A549 (cell line): Measurements from ENCODE around the gene KCNQ5. TPM values are rescaled to one million over a fixed set of nuclear protein-coding genes. Genes with fewer than 3 reads are reported as not detected.

Experiments
- ATAC-seq, 2 experiments: fragments of 200-7000 bp in 1 of 2; fragments of >200 bp in 1 of 2; cut with Nextera tagmentation in 1 of 2; cut with Tn5 transposase in 1 of 2; 3 replicates each; pipeline versions ENCODE4 v1.8.0 to v1.9.1; 2018 to 2020; ENCODE audit warnings: mild to moderate bottlenecking in 1 of 2, moderate library complexity in 1 of 2
- CTCF ChIA-PET: fragments of 300-600 bp; sonication (Branson Sonifier 250); formaldehyde crosslinking; extraction: SDS; loops from one replicate; lab custom pipeline; 2021; ENCODE audit warnings: antibody characterized with exemption, inconsistent platforms; lab: Yijun Ruan, JAX
- POLR2A ChIA-PET: fragments of 350-600 bp; formaldehyde crosslinking; extraction: SDS; loops from one replicate; lab custom pipeline; 2021; ENCODE audit warnings: antibody characterized with exemption, inconsistent platforms; lab: Yijun Ruan, JAX
- DNase-seq, 2 experiments: peaks; one replicate each; pipeline versions ENCODE4 v3.0.0 to v3.0.0-alpha.2; 2011 to 2016; ENCODE audit warnings: low read depth in 1 of 2, low spot score in 1 of 2
- FAIRE-seq: peaks from 2 replicates; lab custom pipeline; 2011; peaks lifted over from hg19 to GRCh38; lab: Jason Lieb, UNC
- H3K27ac ChIP-seq, 2 experiments: fragments of >200 bp; sonication (Bioruptor Twin); formaldehyde crosslinking; 3 replicates each; pipeline ENCODE4 v1.5.1; 2016 to 2017
- H3K4me1 ChIP-seq: fragments of >200 bp; sonication (Bioruptor Twin); formaldehyde crosslinking; 3 replicates; pipeline ENCODE4 v1.6.1; 2016
- H3K4me2 ChIP-seq: fragments of >200 bp; sonication (Bioruptor Twin); formaldehyde crosslinking; 3 replicates; pipeline ENCODE4 v1.6.1; 2016
- H3K4me3 ChIP-seq: fragments of >200 bp; sonication (Bioruptor Twin); formaldehyde crosslinking; 3 replicates; pipeline ENCODE4 v1.5.1; 2016
- H3K9me3 ChIP-seq: fragments of >200 bp; sonication (Bioruptor Twin); formaldehyde crosslinking; 3 replicates; pipeline ENCODE4 v1.6.1; 2016
- CBX2 ChIP-seq: fragments of 200-600 bp; sonication (generic); IDR thresholded peaks from 2 replicates; pipeline ENCODE4 v1.6.1; 2016; ENCODE audit warnings: low read depth, mild to moderate bottlenecking, borderline replicate concordance
- CBX8 ChIP-seq: fragments of 200-600 bp; sonication (generic); IDR thresholded peaks from 2 replicates; pipeline ENCODE4 v1.6.1; 2016
- CEBPB ChIP-seq, 2 experiments: fragments of >200 bp in 1 of 2; sonication (Bioruptor Twin) in 1 of 2; formaldehyde crosslinking in 1 of 2; IDR thresholded peaks; 2 replicates each; pipeline ENCODE4 v1.6.1; 2012 to 2016
- CHD4 ChIP-seq: fragments of 200-600 bp; sonication (generic); IDR thresholded peaks from 2 replicates; pipeline ENCODE4 v1.6.1; 2016; ENCODE audit warnings: antibody characterized with exemption, mild to moderate bottlenecking, borderline replicate concordance
- EHMT2 ChIP-seq: fragments of 200-600 bp; sonication (generic); IDR thresholded peaks from 2 replicates; pipeline ENCODE4 v1.6.1; 2016; ENCODE audit warnings: antibody characterized with exemption, low read depth, mild to moderate bottlenecking, moderate library complexity
- EP300 ChIP-seq, 2 experiments: fragments of >200 bp; sonication (Bioruptor Twin); formaldehyde crosslinking; IDR thresholded peaks; 2 replicates in 1 of 2; 3 replicates in 1 of 2; pipeline ENCODE4 v1.6.1; 2016 to 2017
- FOXS1 ChIP-seq: fragments of 250-450 bp; sonication (Bioruptor Pico); IDR thresholded peaks from 2 replicates; pipeline ENCODE4 v1.5.0; 2020; ENCODE audit warnings: mild to moderate bottlenecking, moderate library complexity
- HEYL ChIP-seq: fragments of 250-450 bp; sonication (Bioruptor Pico); IDR thresholded peaks from 2 replicates; pipeline ENCODE4 v1.8.0; 2021; ENCODE audit warnings: mild to moderate bottlenecking, moderate library complexity
- HOXB13 ChIP-seq: fragments of 250-450 bp; sonication (Bioruptor Pico); IDR thresholded peaks from 2 replicates; pipeline ENCODE4 v1.5.0; 2020; ENCODE audit warnings: low read depth, mild to moderate bottlenecking, moderate library complexity
- KDM1A ChIP-seq: fragments of 200-600 bp; sonication (generic); IDR thresholded peaks from 2 replicates; pipeline ENCODE4 v1.6.1; 2016; ENCODE audit warnings: low read depth, mild to moderate bottlenecking
- MAZ ChIP-seq: fragments of 150-350 bp; IDR thresholded peaks from 2 replicates; pipeline ENCODE4 v1.6.1; 2014; ENCODE audit warnings: antibody characterized with exemption, low read depth, low read length, borderline replicate concordance
- NFE2L2 ChIP-seq: fragments of 150-350 bp; conservative IDR thresholded peaks from 2 replicates; pipeline ENCODE4 v1.6.1; 2014; ENCODE audit warnings: low read length
- NR3C1 ChIP-seq: fragments of >200 bp; sonication (Bioruptor Twin); formaldehyde crosslinking; IDR thresholded peaks from 3 replicates; pipeline ENCODE4 v1.6.1; 2017
- PHF8 ChIP-seq: fragments of 200-600 bp; sonication (generic); IDR thresholded peaks from 2 replicates; pipeline ENCODE4 v1.6.1; 2016; ENCODE audit warnings: low read depth, mild to moderate bottlenecking, antibody characterized with exemption, moderate library complexity, borderline replicate concordance
- RARB ChIP-seq: fragments of 250-450 bp; sonication (Bioruptor Pico); IDR thresholded peaks from 2 replicates; pipeline ENCODE4 v1.8.0; 2021; ENCODE audit warnings: mild to moderate bottlenecking, moderate library complexity
- RNF2 ChIP-seq: fragments of 200-600 bp; sonication (generic); IDR thresholded peaks from 2 replicates; pipeline ENCODE4 v1.6.1; 2016; ENCODE audit warnings: low read depth, mild to moderate bottlenecking, antibody characterized with exemption, moderate library complexity, borderline replicate concordance
- SREBF2 ChIP-seq: fragments of 450-650 bp; IDR thresholded peaks from 2 replicates; pipeline ENCODE4 v1.6.1; 2014; ENCODE audit warnings: mild to moderate bottlenecking, moderate library complexity
- ZC3H11A ChIP-seq: fragments of 450-650 bp; IDR thresholded peaks from 2 replicates; pipeline ENCODE4 v1.6.1; 2014; ENCODE audit warnings: antibody characterized with exemption, mild to moderate bottlenecking
- WGBS: methylation state at CpG from one replicate; pipeline ENCODE4 v1.1.6; 2017; ENCODE audit errors: missing lambda C conversion rate; 5-methylcytosine and 5-hydroxymethylcytosine counted together
- polyA plus RNA-seq, 4 experiments: library from polyadenylated mRNA; depleted of rRNA in 3 of 4; stranded (reverse); fragments of >200 nt; fragmentation: RNase III in 1 of 4; extraction: RNeasy Plus Mini Kit Qiagen cat#74134 plus additional on column Dnase treatment in 1 of 4; gene quantifications; 2 replicates in 3 of 4; 3 replicates in 1 of 4; pipeline ENCODE4 v1.2.3, GENCODE V29; 2011 to 2017
- TF ChIP-seq, protein P1 (sequence below): IDR thresholded peaks from 2 replicates; pipeline ENCODE4 v1.6.1; 2012; ENCODE audit warnings: low read depth, borderline replicate concordance
- TF ChIP-seq, protein P2 (sequence below): fragments of 450-650 bp; IDR thresholded peaks from 2 replicates; pipeline ENCODE4 v1.6.1; 2014; ENCODE audit warnings: antibody characterized with exemption
- TF ChIP-seq, protein P3 (sequence below): fragments of 150-350 bp; IDR thresholded peaks from 2 replicates; pipeline ENCODE4 v1.6.1; 2014; ENCODE audit warnings: low read depth, mild to moderate bottlenecking, low read length

Gene KCNQ5
- polyA plus RNA-seq, 2 of the 4 experiments (the other 2 are of a cell fraction), result 1.2 to 1.3 TPM

DNA sequence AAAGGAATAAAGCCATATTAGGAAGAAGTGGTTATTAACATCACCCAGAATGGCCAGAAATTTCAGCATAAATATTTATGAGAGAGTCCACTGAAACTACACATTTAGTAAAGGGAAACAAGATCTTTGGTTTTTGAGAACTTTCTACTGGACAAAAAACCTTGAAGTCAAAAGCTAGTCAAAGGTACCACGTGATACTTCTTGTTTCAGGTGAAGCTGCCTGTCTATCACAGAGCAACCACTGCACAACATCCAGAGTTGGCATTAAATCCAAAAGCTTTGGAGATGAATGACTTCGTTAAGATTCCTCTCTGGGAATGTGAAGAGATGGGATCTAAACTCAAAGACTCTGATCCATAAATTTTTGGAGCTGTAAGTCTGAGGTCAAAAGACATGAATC is 137.0 kb downstream of the KCNQ5 start (continued):
- TF ChIP-seq, protein P1, sequence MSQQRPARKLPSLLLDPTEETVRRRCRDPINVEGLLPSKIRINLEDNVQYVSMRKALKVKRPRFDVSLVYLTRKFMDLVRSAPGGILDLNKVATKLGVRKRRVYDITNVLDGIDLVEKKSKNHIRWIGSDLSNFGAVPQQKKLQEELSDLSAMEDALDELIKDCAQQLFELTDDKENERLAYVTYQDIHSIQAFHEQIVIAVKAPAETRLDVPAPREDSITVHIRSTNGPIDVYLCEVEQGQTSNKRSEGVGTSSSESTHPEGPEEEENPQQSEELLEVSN, result no peak
- TF ChIP-seq CBX8 (no peak), FOXS1 (CRISPR knock-in tag) (no peak), CBX2 (no peak), CHD4 (no peak)
- TF ChIP-seq, protein P2, sequence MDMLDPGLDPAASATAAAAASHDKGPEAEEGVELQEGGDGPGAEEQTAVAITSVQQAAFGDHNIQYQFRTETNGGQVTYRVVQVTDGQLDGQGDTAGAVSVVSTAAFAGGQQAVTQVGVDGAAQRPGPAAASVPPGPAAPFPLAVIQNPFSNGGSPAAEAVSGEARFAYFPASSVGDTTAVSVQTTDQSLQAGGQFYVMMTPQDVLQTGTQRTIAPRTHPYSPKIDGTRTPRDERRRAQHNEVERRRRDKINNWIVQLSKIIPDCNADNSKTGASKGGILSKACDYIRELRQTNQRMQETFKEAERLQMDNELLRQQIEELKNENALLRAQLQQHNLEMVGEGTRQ, result no peak
- TF ChIP-seq, protein P3, sequence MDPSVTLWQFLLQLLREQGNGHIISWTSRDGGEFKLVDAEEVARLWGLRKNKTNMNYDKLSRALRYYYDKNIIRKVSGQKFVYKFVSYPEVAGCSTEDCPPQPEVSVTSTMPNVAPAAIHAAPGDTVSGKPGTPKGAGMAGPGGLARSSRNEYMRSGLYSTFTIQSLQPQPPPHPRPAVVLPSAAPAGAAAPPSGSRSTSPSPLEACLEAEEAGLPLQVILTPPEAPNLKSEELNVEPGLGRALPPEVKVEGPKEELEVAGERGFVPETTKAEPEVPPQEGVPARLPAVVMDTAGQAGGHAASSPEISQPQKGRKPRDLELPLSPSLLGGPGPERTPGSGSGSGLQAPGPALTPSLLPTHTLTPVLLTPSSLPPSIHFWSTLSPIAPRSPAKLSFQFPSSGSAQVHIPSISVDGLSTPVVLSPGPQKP, result no peak

DNA sequence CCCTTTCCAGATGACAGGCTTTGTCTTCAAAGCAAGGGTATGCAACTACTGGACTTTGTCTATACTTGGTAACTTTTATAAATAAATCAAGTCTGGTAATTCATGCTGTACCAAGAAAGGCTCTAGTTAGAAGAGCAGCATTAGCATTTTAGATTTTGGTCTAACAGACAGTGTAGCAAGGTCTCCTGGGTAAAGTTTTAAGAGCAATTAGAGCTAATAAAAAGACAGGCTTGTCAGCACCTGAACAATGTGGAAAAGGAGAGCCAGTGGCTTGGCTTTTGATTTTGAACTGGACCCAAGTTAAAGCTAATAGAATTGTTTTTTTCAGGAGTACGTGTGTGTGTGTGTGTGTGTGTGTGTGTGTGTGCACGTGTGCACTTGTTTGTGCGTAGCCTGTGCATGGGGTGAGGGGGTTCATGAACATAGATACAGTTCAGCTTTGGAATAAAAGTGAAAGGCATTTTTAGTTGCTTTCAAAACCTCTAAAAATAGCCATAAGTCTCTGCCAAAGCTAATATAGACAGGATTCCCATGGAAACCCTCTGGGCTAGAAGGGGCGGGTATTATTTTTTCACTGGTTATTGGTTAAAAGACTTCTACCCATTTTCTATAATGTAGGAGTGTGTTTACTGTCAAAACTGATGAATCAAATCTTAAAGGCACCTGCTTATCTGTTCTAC is 138.4 kb downstream of the KCNQ5 start:
- ChIA-PET POLR2A (no interaction called here), CTCF (interaction anchor here (0.6 kb wide), 1 partner anchor 544 kb away, joined by 3 read pairs; no protein-coding TSS in a partner anchor)
- H3K9me3 ChIP-seq, result no peaks in the 10 kb centered on the region
- no peak overlapping the region for H3K4me3 ChIP-seq
- 41% methylated on average over 4 of the region's 4 CpGs for WGBS
- no peak overlapping the region for H3K4me2 ChIP-seq
- no peak overlapping the region for H3K27ac ChIP-seq
- ATAC-seq, result no peak
- H3K4me1 ChIP-seq, result no peaks in the 10 kb centered on the region
- no peak for FAIRE-seq
- no peak for DNase-seq
- TF ChIP-seq NR3C1 (no peak), EP300 (IDR thresholded peaks at IDR 0.05) (no peak), PHF8 (no peak), RARB (CRISPR knock-in tag) (no peak), HEYL (CRISPR knock-in tag) (no peak), MAZ (no peak), KDM1A (no peak), ZC3H11A (no peak)

DNA sequence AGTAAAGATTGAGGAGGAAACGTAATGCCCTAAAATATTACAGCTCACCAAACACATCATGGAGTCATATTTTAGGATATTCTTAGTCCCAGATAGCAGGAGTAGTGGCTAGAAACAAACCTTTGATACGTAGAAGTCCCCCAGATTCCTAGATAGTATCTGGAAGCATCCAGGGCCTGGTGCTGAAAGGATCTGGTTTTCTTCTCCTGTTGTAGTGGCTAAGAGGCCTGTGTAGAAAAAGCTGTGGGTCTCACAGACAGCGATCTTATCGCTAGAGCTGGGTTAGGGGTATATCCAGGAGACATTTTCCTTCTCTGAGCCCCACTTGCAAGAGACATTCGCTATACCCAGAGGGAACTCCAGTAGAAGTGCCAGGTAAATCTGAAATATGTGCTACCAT is 139.9 kb downstream of the KCNQ5 start:
- DNase-seq, result no peak
- Histone ChIP-seq H3K9me3 (no peaks in the 10 kb centered on the region), H3K4me2 (no peak overlapping the region), H3K27ac (no peak overlapping the region), H3K4me1 (no peaks in the 10 kb centered on the region)
- POLR2A ChIA-PET, result no interaction called here
- FAIRE-seq, result no peak
- CTCF ChIA-PET, result no interaction called here
- ATAC-seq, result no peak
- WGBS, result 82% methylated on average over 4 of the region's 5 CpGs
- TF ChIP-seq HOXB13 (CRISPR knock-in tag) (no peak), CEBPB (IDR thresholded peaks at IDR 0.05) (no peak), SREBF2 (no peak), EHMT2 (no peak), NR3C1 (no peak), NFE2L2 (no peak), RNF2 (no peak), CHD4 (no peak), KDM1A (no peak)
- TF ChIP-seq, all 56 proteins: peak for 0
- no peak overlapping the region for H3K4me3 ChIP-seq
